ENCODE results near the gene ACSF3. TPM values are rescaled to one million over a fixed set of nuclear protein-coding genes. Genes with fewer than 3 reads are reported as not detected.

ACSF3 gene
- total RNA-seq, 1 experiment from 2014 or later = 74.5 TPM

DNA sequence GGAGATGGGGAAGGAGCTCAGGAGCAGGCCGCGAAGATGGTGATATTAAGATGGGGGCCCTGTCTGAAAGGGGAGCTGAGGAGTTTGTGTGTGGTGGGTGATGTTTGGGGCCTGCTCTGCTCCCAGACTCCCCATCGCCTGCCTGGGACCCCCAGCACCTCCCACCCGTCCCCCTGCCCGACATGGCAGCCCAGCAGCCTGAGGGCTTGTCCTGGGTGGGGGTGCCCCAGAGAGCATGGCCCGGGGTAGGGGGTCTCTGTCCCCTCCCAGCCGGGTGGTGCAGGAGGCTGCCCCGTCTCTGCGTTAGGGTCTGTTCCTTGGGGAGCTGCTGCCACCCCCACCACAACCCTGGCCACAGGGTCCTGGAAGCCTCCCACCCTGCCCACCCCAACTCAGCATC is 83.1 kb downstream of the ACSF3 start:
- Histone ChIP-seq H3K9ac (ENCODE audit: low read length) (no peak overlapping the region), H3K4me3 (replicated peaks in 1 of 2; ENCODE audit: low read depth in 1 of 2, low read length in 2 of 2) (no peak overlapping the region), H4K20me1 (ENCODE audit: insufficient read depth) (no peaks in the 10 kb centered on the region), H3K27me3 (ENCODE audit: insufficient read depth, low read length) (no peaks in the 10 kb centered on the region), H3K9me3 (ENCODE audit: control insufficient read depth in 1 of 2, insufficient read depth in 1 of 2, low read depth in 1 of 2, low read length in 2 of 2) (no peaks in the 10 kb centered on the region), H3K4me1 (ENCODE audit: control insufficient read depth in 1 of 2, insufficient read depth in 2 of 2, low read length in 2 of 2) (peaks cover 8 to 14% of the 10 kb centered on the region in 2 experiments), H3K4me2 (ENCODE audit: low read length) (no peak overlapping the region), H3K9me2 (ENCODE audit: insufficient read depth) (no peaks in the 10 kb centered on the region), H3K36me3 (ENCODE audit: control insufficient read depth in 1 of 2, insufficient read depth in 2 of 2, low read length in 2 of 2) (no peaks in the 10 kb centered on the region), H2AFZ (ENCODE audit: low read depth, low read length, poor library complexity, severe bottlenecking) (no peak overlapping the region), H3K79me2 (ENCODE audit: insufficient read depth, low read length) (no peaks in the 10 kb centered on the region), H3K27ac (ENCODE audit: low read depth, low read length) (no peak overlapping the region)
- TF ChIP-seq CEBPB (IDR thresholded peaks at IDR 0.05; ENCODE audit: low read depth) (no peak), YY1 (IDR thresholded peaks at IDR 0.05; ENCODE audit: extremely low read depth, insufficient replicate concordance, low read depth, low read length) (no peak), ZFX (IDR thresholded peaks at IDR 0.05) (no peak)
- DNase-seq (ENCODE audit: low read depth, low spot score) = no peak
- ChIA-PET RAD21 (ENCODE audit: low non-redundant PET in 1 of 2, low total read pairs in 2 of 2, uncharacterized antibody in 2 of 2, unreplicated experiment in 2 of 2) (no interaction called here), POLR2A (no interaction called here), CTCF (interaction anchor here (1.3 kb wide), 1 partner anchor 39 kb away, joined by 3 read pairs; no protein-coding TSS in a partner anchor)
- no TSS peak for BruUV-seq (replicated peaks)
- ATAC-seq = no peak
- intact Hi-C loops (cut with micrococcal nuclease) = no loop called here

DNA sequence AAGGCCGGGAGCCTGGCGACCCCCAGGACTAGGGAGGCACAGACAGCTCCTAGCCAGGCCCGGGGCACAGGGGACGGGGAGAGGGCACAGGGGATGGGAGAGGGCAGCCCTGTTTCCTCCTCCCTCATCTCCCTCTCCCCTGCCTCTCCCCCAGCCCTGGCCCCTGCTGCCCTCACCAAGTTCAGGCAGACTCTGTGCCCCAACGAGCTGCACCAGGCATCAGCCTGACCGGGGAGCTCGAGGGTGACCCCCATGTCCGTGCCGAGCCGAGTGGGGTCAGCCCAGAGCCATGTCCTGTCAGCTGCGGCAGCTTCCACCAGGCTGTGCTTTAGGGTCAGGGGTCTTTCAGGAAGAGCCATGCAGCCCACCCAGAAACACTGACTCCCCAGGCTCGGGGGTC is 83.8 kb downstream of the ACSF3 start:
- Histone ChIP-seq H2AFZ (ENCODE audit: low read depth, low read length, poor library complexity, severe bottlenecking) (no peak overlapping the region), H4K20me1 (ENCODE audit: insufficient read depth) (no peaks in the 10 kb centered on the region), H3K36me3 (ENCODE audit: control insufficient read depth in 1 of 2, insufficient read depth in 2 of 2, low read length in 2 of 2) (no peaks in the 10 kb centered on the region), H3K79me2 (ENCODE audit: insufficient read depth, low read length) (no peaks in the 10 kb centered on the region), H3K27ac (ENCODE audit: low read depth, low read length) (no peak overlapping the region; the same call in 1 of the 2 replicates), H3K9ac (ENCODE audit: low read length) (no peak overlapping the region), H3K4me2 (ENCODE audit: low read length) (no peak overlapping the region), H3K27me3 (ENCODE audit: insufficient read depth, low read length) (no peaks in the 10 kb centered on the region), H3K4me1 (ENCODE audit: control insufficient read depth in 1 of 2, insufficient read depth in 2 of 2, low read length in 2 of 2) (peaks cover 5 to 11% of the 10 kb centered on the region in 2 experiments; a peak in 3 of 4 replicates), H3K9me2 (ENCODE audit: insufficient read depth) (no peaks in the 10 kb centered on the region), H3K4me3 (replicated peaks in 1 of 2; ENCODE audit: low read depth in 1 of 2, low read length in 2 of 2) (no peak overlapping the region), H3K9me3 (ENCODE audit: control insufficient read depth in 1 of 2, insufficient read depth in 1 of 2, low read depth in 1 of 2, low read length in 2 of 2) (no peaks in the 10 kb centered on the region)
- ChIA-PET RAD21 (ENCODE audit: low non-redundant PET in 1 of 2, low total read pairs in 2 of 2, uncharacterized antibody in 2 of 2, unreplicated experiment in 2 of 2) (no interaction called here), CTCF (interaction anchor here (1.3 kb wide), 1 partner anchor 38 kb away, joined by 3 read pairs; no protein-coding TSS in a partner anchor), POLR2A (no interaction called here)
- no TSS peak for BruUV-seq (replicated peaks)
- no peak for DNase-seq (ENCODE audit: low read depth, low spot score)
- no peak for ATAC-seq
- TF ChIP-seq POLR2AphosphoS5 (IDR thresholded peaks at IDR 0.05; ENCODE audit: low read depth, low read length) (no peak), EZH2phosphoT487 (IDR thresholded peaks at IDR 0.05; ENCODE audit: borderline replicate concordance) (no peak), SIN3A (IDR thresholded peaks at IDR 0.05; ENCODE audit: low read depth) (no peak), SRF (IDR thresholded peaks at IDR 0.05; ENCODE audit: low read depth) (no peak), CBX3 (IDR thresholded peaks at IDR 0.05; ENCODE audit: low read depth) (no peak), RAD21 (IDR thresholded peaks at IDR 0.05; ENCODE audit: low read depth) (no peak), POLR2A (IDR thresholded peaks at IDR 0.05; ENCODE audit: borderline replicate concordance, extremely low read depth, insufficient read depth, insufficient read length) (no peak), CEBPB (IDR thresholded peaks at IDR 0.05; ENCODE audit: low read depth) (no peak), EZH2 (IDR thresholded peaks at IDR 0.05) (no peak)
- TF ChIP-seq, protein P1, sequence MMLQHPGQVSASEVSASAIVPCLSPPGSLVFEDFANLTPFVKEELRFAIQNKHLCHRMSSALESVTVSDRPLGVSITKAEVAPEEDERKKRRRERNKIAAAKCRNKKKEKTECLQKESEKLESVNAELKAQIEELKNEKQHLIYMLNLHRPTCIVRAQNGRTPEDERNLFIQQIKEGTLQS (IDR thresholded peaks at IDR 0.05) = no peak
- TF ChIP-seq, protein P2, sequence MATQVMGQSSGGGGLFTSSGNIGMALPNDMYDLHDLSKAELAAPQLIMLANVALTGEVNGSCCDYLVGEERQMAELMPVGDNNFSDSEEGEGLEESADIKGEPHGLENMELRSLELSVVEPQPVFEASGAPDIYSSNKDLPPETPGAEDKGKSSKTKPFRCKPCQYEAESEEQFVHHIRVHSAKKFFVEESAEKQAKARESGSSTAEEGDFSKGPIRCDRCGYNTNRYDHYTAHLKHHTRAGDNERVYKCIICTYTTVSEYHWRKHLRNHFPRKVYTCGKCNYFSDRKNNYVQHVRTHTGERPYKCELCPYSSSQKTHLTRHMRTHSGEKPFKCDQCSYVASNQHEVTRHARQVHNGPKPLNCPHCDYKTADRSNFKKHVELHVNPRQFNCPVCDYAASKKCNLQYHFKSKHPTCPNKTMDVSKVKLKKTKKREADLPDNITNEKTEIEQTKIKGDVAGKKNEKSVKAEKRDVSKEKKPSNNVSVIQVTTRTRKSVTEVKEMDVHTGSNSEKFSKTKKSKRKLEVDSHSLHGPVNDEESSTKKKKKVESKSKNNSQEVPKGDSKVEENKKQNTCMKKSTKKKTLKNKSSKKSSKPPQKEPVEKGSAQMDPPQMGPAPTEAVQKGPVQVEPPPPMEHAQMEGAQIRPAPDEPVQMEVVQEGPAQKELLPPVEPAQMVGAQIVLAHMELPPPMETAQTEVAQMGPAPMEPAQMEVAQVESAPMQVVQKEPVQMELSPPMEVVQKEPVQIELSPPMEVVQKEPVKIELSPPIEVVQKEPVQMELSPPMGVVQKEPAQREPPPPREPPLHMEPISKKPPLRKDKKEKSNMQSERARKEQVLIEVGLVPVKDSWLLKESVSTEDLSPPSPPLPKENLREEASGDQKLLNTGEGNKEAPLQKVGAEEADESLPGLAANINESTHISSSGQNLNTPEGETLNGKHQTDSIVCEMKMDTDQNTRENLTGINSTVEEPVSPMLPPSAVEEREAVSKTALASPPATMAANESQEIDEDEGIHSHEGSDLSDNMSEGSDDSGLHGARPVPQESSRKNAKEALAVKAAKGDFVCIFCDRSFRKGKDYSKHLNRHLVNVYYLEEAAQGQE (IDR thresholded peaks at IDR 0.05; ENCODE audit: low read depth) = no peak
- intact Hi-C loops (cut with micrococcal nuclease) = no loop called here
